ENCODE data around the gene TRIM41. TPM values are rescaled to one million over a fixed set of nuclear protein-coding genes. Genes with fewer than 3 reads are reported as not detected.

The TRIM41 gene
- total and polyA plus RNA-seq, 2 of the 13 experiments (the other 11 are each of a cell fraction or from before 2014, with no cell fraction given) = 10.2 to 16.7 TPM

DNA sequence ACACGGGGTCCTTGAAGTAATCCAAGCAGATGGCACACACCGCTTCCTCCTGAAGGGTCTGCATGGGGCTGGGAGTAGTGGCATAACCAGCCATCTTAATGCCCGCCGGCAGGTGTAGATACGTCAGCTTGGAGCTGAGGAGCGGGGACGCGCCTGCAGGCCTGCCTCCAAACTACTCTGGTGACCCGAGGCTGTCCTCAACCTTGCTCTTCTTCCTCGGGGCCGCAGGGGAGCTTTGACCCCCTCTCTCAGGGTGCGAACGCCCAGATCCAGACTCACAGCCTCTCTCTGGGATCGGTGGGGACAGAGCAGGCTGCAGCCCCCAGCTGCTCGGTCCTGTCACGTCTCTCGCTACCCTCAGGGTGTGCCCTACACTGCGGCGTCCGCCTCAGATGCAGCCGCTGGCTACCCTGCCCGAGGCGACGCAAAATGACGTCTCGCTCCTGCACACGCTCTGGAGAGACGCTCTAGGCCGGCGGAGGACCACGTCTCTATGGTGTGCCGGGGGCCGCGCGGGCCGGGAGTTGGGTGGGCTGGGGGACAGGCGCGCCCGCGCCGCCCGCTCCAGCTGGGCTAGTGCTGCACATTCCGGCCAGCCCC lies 37.7 kb downstream of the TRIM41 start, which contains the start of gene TRIM52 (continued):
- TF ChIP-seq, protein P1, sequence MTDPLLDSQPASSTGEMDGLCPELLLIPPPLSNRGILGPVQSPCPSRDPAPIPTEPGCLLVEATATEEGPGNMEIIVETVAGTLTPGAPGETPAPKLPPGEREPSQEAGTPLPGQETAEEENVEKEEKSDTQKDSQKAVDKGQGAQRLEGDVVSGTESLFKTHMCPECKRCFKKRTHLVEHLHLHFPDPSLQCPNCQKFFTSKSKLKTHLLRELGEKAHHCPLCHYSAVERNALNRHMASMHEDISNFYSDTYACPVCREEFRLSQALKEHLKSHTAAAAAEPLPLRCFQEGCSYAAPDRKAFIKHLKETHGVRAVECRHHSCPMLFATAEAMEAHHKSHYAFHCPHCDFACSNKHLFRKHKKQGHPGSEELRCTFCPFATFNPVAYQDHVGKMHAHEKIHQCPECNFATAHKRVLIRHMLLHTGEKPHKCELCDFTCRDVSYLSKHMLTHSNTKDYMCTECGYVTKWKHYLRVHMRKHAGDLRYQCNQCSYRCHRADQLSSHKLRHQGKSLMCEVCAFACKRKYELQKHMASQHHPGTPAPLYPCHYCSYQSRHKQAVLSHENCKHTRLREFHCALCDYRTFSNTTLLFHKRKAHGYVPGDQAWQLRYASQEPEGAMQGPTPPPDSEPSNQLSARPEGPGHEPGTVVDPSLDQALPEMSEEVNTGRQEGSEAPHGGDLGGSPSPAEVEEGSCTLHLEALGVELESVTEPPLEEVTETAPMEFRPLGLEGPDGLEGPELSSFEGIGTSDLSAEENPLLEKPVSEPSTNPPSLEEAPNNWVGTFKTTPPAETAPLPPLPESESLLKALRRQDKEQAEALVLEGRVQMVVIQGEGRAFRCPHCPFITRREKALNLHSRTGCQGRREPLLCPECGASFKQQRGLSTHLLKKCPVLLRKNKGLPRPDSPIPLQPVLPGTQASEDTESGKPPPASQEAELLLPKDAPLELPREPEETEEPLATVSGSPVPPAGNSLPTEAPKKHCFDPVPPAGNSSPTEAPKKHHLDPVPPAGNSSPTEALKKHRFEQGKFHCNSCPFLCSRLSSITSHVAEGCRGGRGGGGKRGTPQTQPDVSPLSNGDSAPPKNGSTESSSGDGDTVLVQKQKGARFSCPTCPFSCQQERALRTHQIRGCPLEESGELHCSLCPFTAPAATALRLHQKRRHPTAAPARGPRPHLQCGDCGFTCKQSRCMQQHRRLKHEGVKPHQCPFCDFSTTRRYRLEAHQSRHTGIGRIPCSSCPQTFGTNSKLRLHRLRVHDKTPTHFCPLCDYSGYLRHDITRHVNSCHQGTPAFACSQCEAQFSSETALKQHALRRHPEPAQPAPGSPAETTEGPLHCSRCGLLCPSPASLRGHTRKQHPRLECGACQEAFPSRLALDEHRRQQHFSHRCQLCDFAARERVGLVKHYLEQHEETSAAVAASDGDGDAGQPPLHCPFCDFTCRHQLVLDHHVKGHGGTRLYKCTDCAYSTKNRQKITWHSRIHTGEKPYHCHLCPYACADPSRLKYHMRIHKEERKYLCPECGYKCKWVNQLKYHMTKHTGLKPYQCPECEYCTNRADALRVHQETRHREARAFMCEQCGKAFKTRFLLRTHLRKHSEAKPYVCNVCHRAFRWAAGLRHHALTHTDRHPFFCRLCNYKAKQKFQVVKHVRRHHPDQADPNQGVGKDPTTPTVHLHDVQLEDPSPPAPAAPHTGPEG (CRISPR knock-in tag; IDR thresholded peaks at IDR 0.05) = no peak
- TF ChIP-seq ZNF543 (CRISPR knock-in tag; IDR thresholded peaks at IDR 0.05) = peak; percentile 27; the same call in 1 of the 2 replicates
- TF ChIP-seq, protein P2, sequence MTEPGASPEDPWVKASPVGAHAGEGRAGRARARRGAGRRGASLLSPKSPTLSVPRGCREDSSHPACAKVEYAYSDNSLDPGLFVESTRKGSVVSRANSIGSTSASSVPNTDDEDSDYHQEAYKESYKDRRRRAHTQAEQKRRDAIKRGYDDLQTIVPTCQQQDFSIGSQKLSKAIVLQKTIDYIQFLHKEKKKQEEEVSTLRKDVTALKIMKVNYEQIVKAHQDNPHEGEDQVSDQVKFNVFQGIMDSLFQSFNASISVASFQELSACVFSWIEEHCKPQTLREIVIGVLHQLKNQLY (CRISPR knock-in tag; IDR thresholded peaks at IDR 0.05) = 0 out of 2 replicates have a peak, but pooled peaks have one; percentile 70
- no peak for TF ChIP-seq NCOA1 (CRISPR knock-in tag; IDR thresholded peaks at IDR 0.05)
- no peak for TF ChIP-seq CAMTA2 (CRISPR knock-in tag; IDR thresholded peaks at IDR 0.05; ENCODE audit: borderline replicate concordance)
- TF ChIP-seq GPN1 (CRISPR knock-in tag; IDR thresholded peaks at IDR 0.05; ENCODE audit: borderline replicate concordance) = no peak
- TF ChIP-seq ZNF282 (IDR thresholded peaks at IDR 0.05; ENCODE audit: partially characterized antibody) = no peak
- TF ChIP-seq ZNF850 (CRISPR knock-in tag; conservative IDR thresholded peaks at IDR 0.05) = no peak
- TF ChIP-seq DMAP1 (CRISPR knock-in tag; IDR thresholded peaks at IDR 0.05) = peak; percentile 67; the same call in 1 of the 2 replicates
- no peak for TF ChIP-seq FOXK2 (IDR thresholded peaks at IDR 0.05)
- TF ChIP-seq, protein P3, sequence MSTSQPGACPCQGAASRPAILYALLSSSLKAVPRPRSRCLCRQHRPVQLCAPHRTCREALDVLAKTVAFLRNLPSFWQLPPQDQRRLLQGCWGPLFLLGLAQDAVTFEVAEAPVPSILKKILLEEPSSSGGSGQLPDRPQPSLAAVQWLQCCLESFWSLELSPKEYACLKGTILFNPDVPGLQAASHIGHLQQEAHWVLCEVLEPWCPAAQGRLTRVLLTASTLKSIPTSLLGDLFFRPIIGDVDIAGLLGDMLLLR (CRISPR knock-in tag; IDR thresholded peaks at IDR 0.05) = no peak
- peak; percentile 97 for TF ChIP-seq TAF1 (CRISPR knock-in tag; IDR thresholded peaks at IDR 0.05)
- peak; percentile 37 for TF ChIP-seq ATF7 (IDR thresholded peaks at IDR 0.05)
- peak; percentile 24; the same call in 1 of the 2 replicates for TF ChIP-seq ATF7 (CRISPR knock-in tag; IDR thresholded peaks at IDR 0.05)
- no peak for TF ChIP-seq ZFP41 (CRISPR knock-in tag; IDR thresholded peaks at IDR 0.05; ENCODE audit: borderline replicate concordance)
- TF ChIP-seq RCOR2 (CRISPR knock-in tag; IDR thresholded peaks at IDR 0.05) = no peak
- peak; percentile 96 for TF ChIP-seq AKAP8 (CRISPR knock-in tag; IDR thresholded peaks at IDR 0.05)
- TF ChIP-seq MIER2 (CRISPR knock-in tag; IDR thresholded peaks at IDR 0.05) = no peak
- TF ChIP-seq, protein P4, sequence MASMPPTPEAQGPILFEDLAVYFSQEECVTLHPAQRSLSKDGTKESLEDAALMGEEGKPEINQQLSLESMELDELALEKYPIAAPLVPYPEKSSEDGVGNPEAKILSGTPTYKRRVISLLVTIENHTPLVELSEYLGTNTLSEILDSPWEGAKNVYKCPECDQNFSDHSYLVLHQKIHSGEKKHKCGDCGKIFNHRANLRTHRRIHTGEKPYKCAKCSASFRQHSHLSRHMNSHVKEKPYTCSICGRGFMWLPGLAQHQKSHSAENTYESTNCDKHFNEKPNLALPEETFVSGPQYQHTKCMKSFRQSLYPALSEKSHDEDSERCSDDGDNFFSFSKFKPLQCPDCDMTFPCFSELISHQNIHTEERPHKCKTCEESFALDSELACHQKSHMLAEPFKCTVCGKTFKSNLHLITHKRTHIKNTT (CRISPR knock-in tag; IDR thresholded peaks at IDR 0.05) = no peak
- TF ChIP-seq HMG20B (CRISPR knock-in tag; conservative IDR thresholded peaks at IDR 0.05) = no peak
- TF ChIP-seq ZNF207 (IDR thresholded peaks at IDR 0.05; ENCODE audit: borderline replicate concordance) = no peak
- TF ChIP-seq, protein P5, sequence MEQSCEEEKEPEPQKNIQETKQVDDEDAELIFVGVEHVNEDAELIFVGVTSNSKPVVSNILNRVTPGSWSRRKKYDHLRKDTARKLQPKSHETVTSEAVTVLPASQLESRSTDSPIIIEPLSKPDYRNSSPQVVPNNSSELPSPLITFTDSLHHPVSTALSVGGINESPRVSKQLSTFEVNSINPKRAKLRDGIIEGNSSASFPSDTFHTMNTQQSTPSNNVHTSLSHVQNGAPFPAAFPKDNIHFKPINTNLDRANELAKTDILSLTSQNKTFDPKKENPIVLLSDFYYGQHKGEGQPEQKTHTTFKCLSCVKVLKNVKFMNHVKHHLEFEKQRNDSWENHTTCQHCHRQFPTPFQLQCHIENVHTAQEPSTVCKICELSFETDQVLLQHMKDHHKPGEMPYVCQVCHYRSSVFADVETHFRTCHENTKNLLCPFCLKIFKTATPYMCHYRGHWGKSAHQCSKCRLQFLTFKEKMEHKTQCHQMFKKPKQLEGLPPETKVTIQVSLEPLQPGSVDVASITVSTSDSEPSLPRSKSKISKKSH (CRISPR knock-in tag; IDR thresholded peaks at IDR 0.05; ENCODE audit: borderline replicate concordance) = no peak
